ACC112 (cell line): ENCODE results near the gene GNB4.

ENCODE experiments used
- H2AFZ ChIP-seq: fragments of 200-600 bp; sonication (generic); one replicate; pipeline ENCODE4 v1.6.0; 2017; ENCODE audit warnings: antibody characterized with exemption, low read length; ENCODE audit not compliant: unreplicated experiment
- H3K27ac ChIP-seq: fragments of 200-600 bp; sonication (generic); 2 replicates; pipeline ENCODE4 v1.5.1; 2014; ENCODE audit warnings: low read depth, mild to moderate bottlenecking, antibody characterized with exemption, low read length, moderate library complexity
- H3K27me3 ChIP-seq: fragments of 200-600 bp; sonication (generic); 2 replicates; pipeline ENCODE4 v1.6.1; 2014; ENCODE audit warnings: mild to moderate bottlenecking, antibody characterized with exemption, low read length, moderate library complexity, mixed read lengths; ENCODE audit not compliant: insufficient read depth
- H3K36me3 ChIP-seq: fragments of 200-600 bp; sonication (generic); 2 replicates; pipeline ENCODE4 v1.6.1; 2016; ENCODE audit warnings: mild to moderate bottlenecking, antibody characterized with exemption, low read length, moderate library complexity, mixed read lengths; ENCODE audit not compliant: insufficient read depth
- H3K4me1 ChIP-seq: fragments of 200-600 bp; sonication (generic); one replicate; pipeline ENCODE4 v1.6.1; 2016; ENCODE audit warnings: low read length, mixed read lengths; ENCODE audit not compliant: insufficient read depth, unreplicated experiment, control insufficient read depth
- H3K4me3 ChIP-seq: fragments of 200-600 bp; sonication (generic); 2 replicates; pipeline ENCODE4 v1.5.1; 2014; ENCODE audit warnings: mild to moderate bottlenecking, low read depth, low read length
- H3K79me2 ChIP-seq: fragments of 200-600 bp; sonication (generic); one replicate; pipeline ENCODE4 v1.6.0; 2016; ENCODE audit warnings: low read length; ENCODE audit not compliant: control insufficient read depth, unreplicated experiment, insufficient read depth

The GNB4 gene

GRCh38 chr3:179369621-179370020, 81.6 kb downstream of the GNB4 start:
- H3K27me3 ChIP-seq, result no peaks in the 10 kb centered on the region
- no peak overlapping the region for H3K4me3 ChIP-seq
- H2AFZ ChIP-seq, result no peak overlapping the region
- H3K4me1 ChIP-seq, result no peaks in the 10 kb centered on the region
- H3K79me2 ChIP-seq, result no peaks in the 10 kb centered on the region
- H3K36me3 ChIP-seq, result peaks cover 20% of the 10 kb centered on the region
- no peak overlapping the region for H3K27ac ChIP-seq

GRCh38 chr3:179363332-179363731, 87.9 kb downstream of the GNB4 start:
- no peaks in the 10 kb centered on the region for H3K4me1 ChIP-seq
- no peak overlapping the region for H3K4me3 ChIP-seq
- H2AFZ ChIP-seq, result no peak overlapping the region
- H3K27ac ChIP-seq, result no peak overlapping the region
- H3K27me3 ChIP-seq, result no peaks in the 10 kb centered on the region
- H3K79me2 ChIP-seq, result no peaks in the 10 kb centered on the region
- H3K36me3 ChIP-seq, result peaks cover 27% of the 10 kb centered on the region

- H2AFZ ChIP-seq, result no peak overlapping the region
Observed at GRCh38 chr3:179355996-179356395, 95.3 kb downstream of the GNB4 start.

GRCh38 chr3:179348325-179349013, 102.8 kb downstream of the GNB4 start:
- Histone ChIP-seq H3K36me3 (peaks cover 16% of the 10 kb centered on the region), H3K27ac (no peak overlapping the region), H2AFZ (peak overlapping the region; percentile 90), H3K4me3 (peak overlapping the region; percentile 95), H3K79me2 (peaks cover 20% of the 10 kb centered on the region), H3K4me1 (peaks cover 14% of the 10 kb centered on the region), H3K27me3 (no peaks in the 10 kb centered on the region)

More at GRCh38 chr3:179355996-179356395, 95.3 kb downstream of the GNB4 start:
- H3K4me1 ChIP-seq, result peaks cover 6% of the 10 kb centered on the region
- no peak overlapping the region for H3K4me3 ChIP-seq
- H3K79me2 ChIP-seq, result peaks cover 4% of the 10 kb centered on the region
- peaks cover 39% of the 10 kb centered on the region for H3K36me3 ChIP-seq
- H3K27me3 ChIP-seq, result no peaks in the 10 kb centered on the region
- no peak overlapping the region for H3K27ac ChIP-seq

GRCh38 chr3:179347345-179348194, 103.7 kb downstream of the GNB4 start, which contains the start of gene MFN1:
MFN1 (plus strand) TSS chr3:179347709; CDS start chr3:179348852, 1,143 bp downstream.
- Histone ChIP-seq H3K27ac (peak within 1 kb of the TSS; percentile 46), H3K27me3 (no peaks in the 10 kb centered on the region), H3K79me2 (peaks cover 20% of the 10 kb centered on the region), H2AFZ (peak within 1 kb of the TSS; percentile 90), H3K36me3 (peaks cover 14% of the 10 kb centered on the region), H3K4me1 (peaks cover 13% of the 10 kb centered on the region), H3K4me3 (peak within 1 kb of the TSS; percentile 95)
